ENCODE data around the gene GLT8D2. TPM values are rescaled to one million over a fixed set of nuclear protein-coding genes. Genes with fewer than 3 reads are reported as not detected.
A peak's percentile ranks its signal among the peaks of the same experiment; 100 is the strongest.

GLT8D2 gene
- total RNA-seq, 1 donor from 2014 or later, result 1.8 TPM

DNA sequence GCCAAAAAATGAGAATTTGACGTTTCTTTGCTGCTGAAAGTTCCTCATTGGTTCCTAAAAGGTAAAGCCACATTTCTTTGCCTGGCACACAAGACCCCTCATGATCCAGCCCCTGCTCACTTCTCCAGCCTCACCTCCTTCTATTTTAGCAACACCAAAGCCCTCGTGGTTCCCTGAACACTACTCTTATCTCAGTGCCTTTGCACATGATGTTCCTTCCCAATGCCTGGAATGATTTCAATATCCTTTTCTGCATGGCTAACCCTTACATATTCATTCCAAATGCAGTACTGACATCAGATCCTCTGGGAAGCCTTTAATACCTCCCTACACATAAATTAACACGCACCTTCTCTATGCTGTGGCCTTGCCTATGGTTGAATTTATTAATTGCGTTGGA lies 39.9 kb downstream of the GLT8D2 start:
- TF ChIP-seq, protein P1, sequence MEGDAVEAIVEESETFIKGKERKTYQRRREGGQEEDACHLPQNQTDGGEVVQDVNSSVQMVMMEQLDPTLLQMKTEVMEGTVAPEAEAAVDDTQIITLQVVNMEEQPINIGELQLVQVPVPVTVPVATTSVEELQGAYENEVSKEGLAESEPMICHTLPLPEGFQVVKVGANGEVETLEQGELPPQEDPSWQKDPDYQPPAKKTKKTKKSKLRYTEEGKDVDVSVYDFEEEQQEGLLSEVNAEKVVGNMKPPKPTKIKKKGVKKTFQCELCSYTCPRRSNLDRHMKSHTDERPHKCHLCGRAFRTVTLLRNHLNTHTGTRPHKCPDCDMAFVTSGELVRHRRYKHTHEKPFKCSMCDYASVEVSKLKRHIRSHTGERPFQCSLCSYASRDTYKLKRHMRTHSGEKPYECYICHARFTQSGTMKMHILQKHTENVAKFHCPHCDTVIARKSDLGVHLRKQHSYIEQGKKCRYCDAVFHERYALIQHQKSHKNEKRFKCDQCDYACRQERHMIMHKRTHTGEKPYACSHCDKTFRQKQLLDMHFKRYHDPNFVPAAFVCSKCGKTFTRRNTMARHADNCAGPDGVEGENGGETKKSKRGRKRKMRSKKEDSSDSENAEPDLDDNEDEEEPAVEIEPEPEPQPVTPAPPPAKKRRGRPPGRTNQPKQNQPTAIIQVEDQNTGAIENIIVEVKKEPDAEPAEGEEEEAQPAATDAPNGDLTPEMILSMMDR (IDR thresholded peaks at IDR 0.05; ENCODE audit: insufficient read depth, low read length, poor library complexity, severe bottlenecking), result no peak
- Histone ChIP-seq H3K36me3 (ENCODE audit: control insufficient read depth, insufficient read depth, low read length) (no peaks in the 10 kb centered on the region), H3K4me3 (ENCODE audit: low read depth, low read length) (no peak overlapping the region), H3K27me3 (ENCODE audit: control insufficient read depth, insufficient read depth, low read length) (no peaks in the 10 kb centered on the region)
- no peak for DNase-seq (ENCODE audit: low read depth)

DNA sequence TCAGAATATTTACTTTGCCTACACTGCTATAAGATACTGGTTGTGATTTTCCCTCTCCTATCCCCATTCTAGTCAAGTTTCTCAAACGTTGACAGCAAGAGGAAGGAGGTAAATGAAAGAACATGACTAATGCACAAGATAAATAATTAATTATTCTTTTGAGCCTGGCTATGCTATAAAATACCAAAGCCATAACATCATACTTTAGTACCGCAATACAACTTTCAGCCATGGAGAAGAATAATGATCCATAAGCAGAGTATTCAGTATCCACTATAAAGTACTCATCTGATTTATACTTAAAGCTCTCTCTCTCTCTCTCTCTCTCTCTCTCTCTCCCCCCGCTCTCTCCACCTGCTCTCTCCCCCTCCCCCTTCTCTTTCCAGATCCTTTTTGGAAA lies 43.1 kb downstream of the GLT8D2 start:
- Histone ChIP-seq H3K4me3 (ENCODE audit: low read depth, low read length) (no peak overlapping the region), H3K27me3 (ENCODE audit: control insufficient read depth, insufficient read depth, low read length) (no peaks in the 10 kb centered on the region), H3K36me3 (ENCODE audit: control insufficient read depth, insufficient read depth, low read length) (no peaks in the 10 kb centered on the region)
- TF ChIP-seq, protein P1 (IDR thresholded peaks at IDR 0.05; ENCODE audit: insufficient read depth, low read length, poor library complexity, severe bottlenecking), result no peak
- DNase-seq (ENCODE audit: low read depth), result peak; percentile 37

DNA sequence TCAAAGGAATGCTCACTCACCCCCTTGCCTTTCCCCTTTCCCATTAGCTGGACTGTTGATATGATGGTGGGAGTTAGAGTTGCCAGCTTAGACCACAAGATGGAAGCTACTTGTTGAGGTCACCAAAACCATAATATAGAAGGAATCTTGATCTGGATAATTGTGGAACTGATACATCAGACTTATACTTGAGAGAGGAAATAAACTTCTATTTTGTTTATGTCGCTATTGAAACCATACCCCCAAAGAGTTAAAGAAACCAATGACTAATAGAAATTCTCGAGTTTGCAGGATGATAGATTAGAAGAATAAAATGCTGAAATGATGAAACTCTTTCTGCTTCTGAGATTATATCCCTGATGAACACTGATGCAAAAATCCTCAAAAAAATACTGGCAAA lies 46.4 kb downstream of the GLT8D2 start:
- Histone ChIP-seq H3K36me3 (ENCODE audit: control insufficient read depth, insufficient read depth, low read length) (no peaks in the 10 kb centered on the region), H3K4me3 (ENCODE audit: low read depth, low read length) (no peak overlapping the region), H3K27me3 (ENCODE audit: control insufficient read depth, insufficient read depth, low read length) (no peaks in the 10 kb centered on the region)
- no peak for DNase-seq (ENCODE audit: low read depth)
- TF ChIP-seq, protein P1 (IDR thresholded peaks at IDR 0.05; ENCODE audit: insufficient read depth, low read length, poor library complexity, severe bottlenecking), result no peak

DNA sequence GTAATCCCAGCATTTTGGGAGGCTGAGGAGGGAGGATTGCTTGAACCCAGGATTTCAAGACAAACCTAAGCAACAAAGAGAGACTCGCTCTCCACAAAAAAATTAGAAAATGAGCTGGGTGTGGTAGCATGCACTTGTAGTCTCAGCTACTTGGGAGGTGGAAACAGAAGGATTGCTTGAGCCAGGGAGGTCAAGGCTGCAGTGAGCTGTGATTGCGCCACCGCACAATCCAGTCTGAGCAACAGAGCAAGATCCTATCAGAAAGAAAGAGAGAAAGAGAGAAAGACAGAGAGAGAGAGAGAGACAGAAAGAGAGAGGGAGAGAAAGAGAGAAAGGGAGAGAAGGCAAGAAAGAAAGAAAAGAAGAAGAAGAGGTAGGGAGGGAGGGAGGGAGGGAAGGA lies 47.3 kb downstream of the GLT8D2 start:
- no peaks in the 10 kb centered on the region for H3K27me3 ChIP-seq (ENCODE audit: control insufficient read depth, insufficient read depth, low read length)
- TF ChIP-seq, protein P1 (IDR thresholded peaks at IDR 0.05; ENCODE audit: insufficient read depth, low read length, poor library complexity, severe bottlenecking), result no peak
- no peak overlapping the region for H3K4me3 ChIP-seq (ENCODE audit: low read depth, low read length)
- no peak for DNase-seq (ENCODE audit: low read depth)
- H3K36me3 ChIP-seq (ENCODE audit: control insufficient read depth, insufficient read depth, low read length), result no peaks in the 10 kb centered on the region

DNA sequence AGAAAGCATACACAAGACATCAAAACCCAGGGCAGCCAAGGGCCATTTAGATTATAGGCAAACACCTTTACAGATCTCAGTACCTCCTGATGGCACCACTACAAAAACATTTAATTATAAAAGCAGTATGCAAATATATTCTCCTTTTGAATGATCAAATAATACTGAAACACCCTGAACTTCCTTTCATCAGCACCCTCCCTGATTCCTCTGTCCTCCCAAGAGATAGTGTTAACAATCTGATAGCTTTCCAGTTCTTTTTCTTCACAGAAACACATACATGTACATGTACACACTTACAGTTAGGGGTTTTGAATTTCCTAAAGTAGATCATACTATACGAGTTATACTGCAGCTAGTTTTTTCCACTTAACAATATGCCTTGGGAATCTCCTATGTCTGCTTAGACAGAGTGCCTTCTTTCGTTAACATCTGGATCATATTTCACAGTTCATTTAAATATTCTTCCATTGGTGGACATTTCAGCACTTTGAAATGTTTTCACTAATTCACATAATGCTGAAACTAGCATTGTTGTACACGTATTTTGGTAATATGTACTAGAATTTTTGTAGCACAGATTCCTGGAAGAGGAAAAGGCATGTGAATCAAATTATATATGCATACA lies 49.1 kb downstream of the GLT8D2 start:
- TF ChIP-seq, protein P1 (IDR thresholded peaks at IDR 0.05; ENCODE audit: insufficient read depth, low read length, poor library complexity, severe bottlenecking), result no peak
- Histone ChIP-seq H3K36me3 (ENCODE audit: control insufficient read depth, insufficient read depth, low read length) (no peaks in the 10 kb centered on the region), H3K27me3 (ENCODE audit: control insufficient read depth, insufficient read depth, low read length) (no peaks in the 10 kb centered on the region), H3K4me3 (ENCODE audit: low read depth, low read length) (no peak overlapping the region)
- no peak for DNase-seq (ENCODE audit: low read depth)

DNA sequence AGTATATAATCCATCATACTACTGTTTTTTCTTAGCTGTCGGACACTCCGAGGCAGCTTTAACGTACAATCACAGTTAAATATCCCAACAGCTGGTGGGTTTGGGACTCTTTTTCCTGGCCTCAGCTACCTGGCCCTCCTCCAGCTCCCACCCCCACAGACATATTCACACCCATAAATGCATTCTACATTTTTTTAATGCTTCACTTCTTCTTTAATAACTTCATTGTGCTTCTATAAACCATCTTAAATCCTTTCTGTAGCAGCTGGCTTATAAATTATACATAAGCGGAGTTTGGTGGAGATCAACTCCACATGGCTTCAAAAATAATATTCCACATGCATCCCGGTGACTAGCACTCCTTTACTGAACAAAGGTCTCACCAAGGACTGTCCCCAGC lies 51.0 kb downstream of the GLT8D2 start:
- H3K27me3 ChIP-seq (ENCODE audit: control insufficient read depth, insufficient read depth, low read length), result no peaks in the 10 kb centered on the region
- TF ChIP-seq, protein P1 (IDR thresholded peaks at IDR 0.05; ENCODE audit: insufficient read depth, low read length, poor library complexity, severe bottlenecking), result no peak
- DNase-seq (ENCODE audit: low read depth), result no peak
- no peak overlapping the region for H3K4me3 ChIP-seq (ENCODE audit: low read depth, low read length)
- H3K36me3 ChIP-seq (ENCODE audit: control insufficient read depth, insufficient read depth, low read length), result no peaks in the 10 kb centered on the region

All from kidney epithelial cell (primary cell).